GM21526 (cell line): ENCODE measurements around the gene UBN1.

Experiments
- ATAC-seq: cut with Tn5 transposase; IDR thresholded peaks from one replicate; pipeline ENCODE4 v1.9.1; 2021; ENCODE audit warnings: moderate library complexity; ENCODE audit not compliant: unreplicated experiment, low FRiP score

The UBN1 gene

DNA sequence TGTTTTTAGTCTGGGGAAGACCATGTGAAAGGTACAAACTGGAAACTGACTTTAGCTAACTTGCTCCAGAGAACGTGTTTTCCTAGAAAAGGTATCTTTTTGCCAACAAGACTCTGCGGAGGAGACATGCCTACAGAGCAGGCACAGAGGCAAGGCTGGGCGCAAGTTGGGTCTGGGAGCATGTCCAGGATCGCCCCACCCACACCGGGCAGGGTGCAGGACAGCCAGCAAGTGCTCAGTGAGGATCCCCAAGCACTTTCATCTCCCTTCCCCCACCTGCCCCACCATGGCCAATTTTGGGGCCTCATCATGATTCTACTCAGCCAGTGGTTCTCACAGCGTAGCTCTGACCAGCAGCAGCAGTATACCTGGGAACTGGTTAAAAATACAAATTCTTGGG lies 26.6 kb upstream of the UBN1 start:
- ATAC-seq: no peak

DNA sequence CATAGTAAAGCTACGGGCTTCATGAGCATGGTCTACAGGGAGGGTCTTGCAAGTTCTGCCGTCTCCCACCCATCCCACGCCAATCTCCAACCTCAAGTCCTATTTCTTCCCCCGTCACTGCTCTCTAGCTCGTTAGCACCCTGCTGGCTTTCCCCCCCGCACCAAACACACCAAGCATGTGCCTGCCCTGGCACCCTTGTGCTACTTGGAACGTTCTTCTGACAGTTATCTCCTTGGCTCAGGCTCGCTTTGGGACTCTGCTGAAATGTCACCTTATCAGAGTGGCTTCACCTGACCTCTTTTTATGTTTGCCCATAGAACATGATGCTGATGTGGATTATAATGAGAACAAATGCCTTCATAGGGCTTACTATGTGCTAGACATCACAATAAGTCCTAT lies 22.1 kb upstream of the UBN1 start:
- no peak for ATAC-seq

DNA sequence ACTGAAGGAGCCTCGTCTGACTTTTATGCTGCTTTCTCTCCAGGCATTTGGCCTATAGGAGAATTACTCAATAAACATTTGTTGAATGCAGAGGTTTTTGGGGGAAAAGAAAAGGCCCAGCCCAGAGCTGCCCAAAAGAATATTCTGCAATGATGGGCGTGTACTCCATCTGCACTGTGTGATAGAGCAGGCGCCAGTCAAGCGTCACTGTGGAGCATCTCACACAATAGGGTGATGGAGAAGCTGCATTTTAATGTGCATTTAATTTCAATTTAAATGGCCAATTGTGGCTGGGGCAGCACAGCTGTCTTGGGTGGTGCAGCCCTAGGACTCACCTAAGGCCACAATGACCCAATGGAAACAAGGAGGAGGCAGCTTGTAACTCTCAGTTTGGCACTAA lies 20.8 kb upstream of the UBN1 start:
- ATAC-seq: no peak

DNA sequence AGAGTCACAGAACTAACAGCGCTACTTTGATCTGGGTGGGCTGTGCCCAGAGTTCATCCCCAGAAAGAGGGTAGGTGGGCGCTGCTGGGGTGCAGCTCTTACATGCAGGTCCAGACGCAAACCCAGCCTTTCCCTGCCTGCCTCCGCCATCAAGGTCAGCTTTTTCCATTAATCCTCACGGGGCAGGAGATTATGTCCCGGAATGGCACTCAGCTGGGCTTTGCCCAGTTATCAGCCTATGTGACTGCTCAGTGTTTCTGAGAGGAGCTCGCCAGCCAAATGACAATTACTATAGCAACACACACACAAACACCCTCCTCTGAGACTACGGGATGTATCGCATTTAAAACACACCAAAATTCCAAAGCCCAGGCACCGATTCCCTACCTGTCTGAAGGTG lies 20.3 kb upstream of the UBN1 start:
- no peak for ATAC-seq

DNA sequence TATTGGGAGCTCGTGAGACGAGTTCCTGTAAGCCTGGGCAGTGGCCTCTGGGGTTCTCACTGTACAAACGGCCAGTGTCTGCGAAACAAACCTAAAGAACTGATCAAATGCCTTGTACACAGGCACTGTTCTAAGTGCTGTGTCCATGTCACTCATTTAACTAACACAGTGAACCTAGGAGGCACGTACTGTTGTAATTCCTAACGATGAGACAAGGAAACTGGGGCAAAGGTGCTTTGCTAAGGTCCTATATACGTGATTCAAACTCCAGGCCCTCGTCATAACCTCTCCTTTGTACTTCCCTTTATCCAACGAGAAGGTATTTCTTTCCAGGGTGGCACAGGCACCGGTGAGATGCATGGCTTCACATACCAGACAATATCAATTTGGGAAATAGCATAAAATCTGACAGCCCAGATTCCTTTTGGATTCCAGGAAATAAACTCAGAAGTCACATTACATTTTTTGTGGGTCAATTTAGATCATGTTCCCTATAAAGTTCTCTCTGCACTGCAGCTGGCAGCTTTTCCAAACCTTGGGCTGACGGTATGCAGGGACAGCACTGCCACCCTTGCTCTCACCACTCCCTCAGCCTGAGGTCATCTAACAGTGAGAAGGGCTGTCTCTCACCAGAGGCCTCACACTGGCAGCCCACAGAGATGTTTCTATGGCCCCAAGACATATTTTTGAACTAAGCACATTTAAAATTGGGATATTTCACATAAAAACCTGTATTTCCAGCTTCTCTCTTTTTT lies 18.5 kb upstream of the UBN1 start:
- no peak for ATAC-seq

DNA sequence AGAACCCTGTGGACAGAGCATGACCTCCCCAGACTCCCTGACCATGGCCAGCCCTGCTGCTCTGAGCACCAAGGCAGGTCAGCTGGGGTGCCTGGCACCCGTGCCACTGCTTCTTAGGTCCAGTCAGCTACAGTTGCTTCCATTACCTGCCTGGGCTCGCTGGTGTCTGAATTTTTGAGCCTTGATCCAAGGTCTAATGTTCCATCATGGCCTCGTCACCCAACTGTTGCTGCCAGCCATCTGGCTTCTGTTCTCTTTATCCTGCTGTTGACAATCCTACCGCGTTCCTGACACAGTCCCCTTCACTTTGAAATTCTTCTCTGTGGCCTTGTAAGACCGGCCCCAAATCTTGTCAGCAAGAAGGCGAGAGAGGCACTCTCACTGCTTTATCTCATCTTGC lies 16.9 kb upstream of the UBN1 start:
- ATAC-seq: no peak

DNA sequence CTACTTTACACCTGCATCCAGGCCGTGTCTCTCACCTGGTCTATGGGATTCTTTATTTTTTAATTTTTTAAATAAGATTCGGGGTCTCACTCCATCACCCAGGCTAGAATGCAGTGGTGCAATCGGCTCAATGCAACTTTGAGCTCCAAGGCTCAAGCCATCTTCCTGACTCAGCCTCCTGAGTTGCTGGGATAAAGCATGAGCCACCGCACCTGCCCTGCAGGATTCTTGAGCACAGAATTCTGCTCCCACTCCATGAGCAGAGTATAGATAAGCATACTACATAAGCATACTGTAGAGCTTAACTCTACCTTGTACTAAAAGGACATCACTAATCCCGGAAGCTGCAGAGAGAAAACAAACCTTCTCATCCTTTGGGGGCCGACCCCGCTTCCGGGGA lies 15.7 kb upstream of the UBN1 start:
- no peak for ATAC-seq

DNA sequence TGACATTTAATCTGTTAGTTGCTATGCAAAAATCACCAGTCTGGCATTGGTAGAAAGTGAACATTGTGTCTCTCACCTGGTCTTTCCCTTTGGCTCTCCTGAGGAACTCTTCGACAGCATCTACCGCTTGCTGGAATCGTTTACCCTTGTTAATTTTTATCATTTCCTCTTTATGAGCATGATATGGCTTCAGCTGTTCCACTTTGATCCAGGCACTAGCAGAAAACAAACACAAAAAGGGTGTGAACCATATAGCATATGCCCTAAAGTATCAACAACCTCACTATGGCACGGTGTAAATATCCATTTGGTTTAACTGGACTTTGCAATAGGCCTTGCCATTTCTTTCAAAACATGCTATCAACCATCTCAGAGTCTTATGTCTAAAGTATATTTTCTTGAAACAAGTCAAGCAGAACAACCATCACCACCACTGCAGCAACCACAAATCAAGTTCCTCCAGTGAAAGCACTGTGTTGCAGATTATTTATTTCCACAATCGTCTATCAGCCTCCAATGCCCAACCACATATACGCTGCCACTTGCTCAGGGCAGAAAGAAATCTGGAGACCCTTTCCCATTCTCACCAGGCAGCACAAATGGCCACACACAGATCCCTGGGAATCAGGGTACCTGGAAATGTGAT lies 14.5 kb upstream of the UBN1 start:
- ATAC-seq: no peak

DNA sequence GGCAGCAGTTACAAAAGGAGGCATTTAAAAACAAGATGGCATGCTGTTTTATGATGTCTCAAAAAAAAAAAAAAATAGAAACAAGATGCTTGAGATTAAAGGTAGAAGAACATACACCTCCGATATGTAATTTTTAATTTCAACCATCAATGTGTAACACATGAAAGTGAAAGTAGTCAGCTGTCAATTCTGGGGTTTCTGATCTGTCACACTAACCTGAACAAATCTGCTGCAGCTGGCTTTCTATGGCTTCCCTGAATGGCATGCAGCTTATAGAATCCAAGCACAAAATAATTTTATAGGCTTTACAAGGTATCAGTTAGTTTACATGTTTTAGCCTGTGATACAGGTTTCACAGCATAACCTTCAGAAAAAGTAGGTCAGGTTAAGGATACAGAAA lies 13.7 kb upstream of the UBN1 start:
- no peak for ATAC-seq

DNA sequence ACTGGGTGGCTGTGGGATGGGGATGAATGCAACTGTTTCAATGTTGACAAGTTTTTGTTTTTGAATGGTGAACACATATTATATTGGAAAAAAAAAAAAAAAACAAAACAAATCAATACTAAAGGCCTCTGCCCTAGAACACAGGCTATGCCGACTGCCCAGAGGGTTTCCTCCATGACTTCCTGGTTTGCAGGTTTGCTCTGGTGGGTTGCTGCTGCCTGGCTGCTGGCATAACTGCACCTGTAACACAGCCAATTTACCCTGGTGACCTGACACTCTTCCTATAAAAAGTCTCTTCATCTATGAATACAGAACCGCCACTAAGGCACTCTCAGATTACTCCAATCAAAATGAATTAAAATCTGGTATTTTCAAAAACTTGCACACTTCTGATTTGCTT lies 10.6 kb upstream of the UBN1 start:
- ATAC-seq: no peak

DNA sequence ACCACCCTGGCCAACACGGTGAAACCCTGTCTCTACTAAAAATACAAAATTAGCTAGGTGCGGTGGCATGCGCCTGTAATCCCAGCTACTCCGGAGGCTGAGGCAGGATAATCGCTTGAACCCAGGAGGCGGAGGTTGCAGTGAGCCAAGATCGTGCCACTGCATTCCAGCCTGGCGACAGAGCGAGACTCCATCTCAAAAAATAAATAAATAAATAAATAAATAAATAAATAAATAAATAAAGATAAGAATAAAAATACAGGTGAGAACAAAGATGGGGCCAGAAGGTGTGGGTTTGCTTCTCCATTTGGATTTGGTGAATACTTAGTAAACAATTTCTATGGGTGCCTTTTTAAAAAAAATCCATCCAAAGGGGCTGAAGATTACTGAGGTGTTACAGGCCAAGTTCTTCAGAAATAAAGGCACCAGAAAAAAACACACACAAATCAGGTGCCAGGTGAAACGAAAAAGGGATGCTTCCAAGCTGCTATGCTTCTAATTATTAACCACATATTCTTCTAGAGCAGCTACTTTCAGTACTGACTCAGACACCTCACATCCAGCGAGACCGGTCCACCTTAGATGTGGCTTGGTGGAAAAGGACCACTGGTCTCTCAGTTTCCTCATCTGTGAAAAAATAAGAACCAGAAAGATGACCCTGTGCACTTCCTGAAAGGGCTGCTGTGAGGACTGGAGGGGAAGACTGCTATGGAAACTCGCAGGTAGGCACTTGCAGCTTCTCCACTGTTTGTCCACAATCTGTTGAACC lies 9.4 kb upstream of the UBN1 start:
- ATAC-seq: no peak

DNA sequence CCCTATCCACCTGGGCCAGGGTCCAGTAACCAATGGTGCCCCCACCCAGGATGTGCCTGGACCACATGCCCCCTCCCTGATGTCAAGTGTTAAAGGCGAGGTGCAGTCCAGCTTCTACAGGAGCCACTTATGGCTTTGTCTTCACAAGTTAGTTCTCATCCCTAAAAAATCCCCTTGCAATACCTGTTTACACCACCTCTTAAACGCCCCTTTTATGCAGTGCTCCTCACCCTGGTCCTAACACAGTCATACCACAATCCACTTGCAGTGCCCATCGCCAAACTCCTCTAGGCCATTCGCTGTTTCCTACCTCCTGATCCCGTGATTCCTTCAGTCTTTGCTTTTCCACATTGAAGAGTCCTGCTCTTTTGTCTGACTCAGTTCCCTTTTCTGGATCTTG lies 7.3 kb upstream of the UBN1 start:
- ATAC-seq: no peak

DNA sequence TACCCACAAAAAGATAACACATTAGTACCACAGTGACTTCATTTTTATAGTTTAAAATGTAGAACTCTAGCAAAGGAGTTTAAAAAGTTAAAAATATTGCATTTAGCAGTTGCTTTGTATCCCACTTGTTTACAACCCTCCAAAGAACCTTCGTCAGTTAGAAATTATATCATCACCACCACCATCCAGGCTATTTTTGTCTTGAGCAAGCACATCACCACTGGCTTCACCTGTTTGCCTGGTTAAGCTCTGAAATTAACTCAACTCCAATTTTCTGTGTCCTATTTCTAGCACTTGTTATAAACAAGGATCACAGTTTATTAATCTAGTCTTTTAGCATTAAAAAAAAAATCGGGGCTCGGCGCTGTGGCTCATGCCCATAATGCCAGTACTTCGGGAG lies 6.3 kb upstream of the UBN1 start:
- ATAC-seq: no peak

DNA sequence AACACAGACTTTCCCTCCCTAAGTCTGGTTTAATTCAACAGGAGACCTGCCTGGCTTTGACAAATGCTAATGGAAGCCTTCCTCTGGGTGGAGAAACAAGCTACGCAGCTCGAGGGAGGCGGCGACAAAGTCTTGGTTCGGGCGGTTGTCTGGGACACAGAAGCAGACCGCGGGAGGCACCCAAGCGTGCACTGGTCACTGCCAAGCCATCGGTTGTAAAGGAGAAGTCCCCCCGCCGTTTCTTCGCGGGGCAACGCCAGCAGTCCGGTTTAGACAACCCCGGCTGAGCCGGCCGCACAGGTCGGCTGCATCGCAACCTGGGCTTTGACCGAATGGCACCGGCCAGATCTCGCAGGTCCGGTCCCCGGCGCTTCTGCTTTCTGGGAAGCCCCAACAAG lies 779 bp upstream of the UBN1 start:
- peak; percentile 3 for ATAC-seq

DNA sequence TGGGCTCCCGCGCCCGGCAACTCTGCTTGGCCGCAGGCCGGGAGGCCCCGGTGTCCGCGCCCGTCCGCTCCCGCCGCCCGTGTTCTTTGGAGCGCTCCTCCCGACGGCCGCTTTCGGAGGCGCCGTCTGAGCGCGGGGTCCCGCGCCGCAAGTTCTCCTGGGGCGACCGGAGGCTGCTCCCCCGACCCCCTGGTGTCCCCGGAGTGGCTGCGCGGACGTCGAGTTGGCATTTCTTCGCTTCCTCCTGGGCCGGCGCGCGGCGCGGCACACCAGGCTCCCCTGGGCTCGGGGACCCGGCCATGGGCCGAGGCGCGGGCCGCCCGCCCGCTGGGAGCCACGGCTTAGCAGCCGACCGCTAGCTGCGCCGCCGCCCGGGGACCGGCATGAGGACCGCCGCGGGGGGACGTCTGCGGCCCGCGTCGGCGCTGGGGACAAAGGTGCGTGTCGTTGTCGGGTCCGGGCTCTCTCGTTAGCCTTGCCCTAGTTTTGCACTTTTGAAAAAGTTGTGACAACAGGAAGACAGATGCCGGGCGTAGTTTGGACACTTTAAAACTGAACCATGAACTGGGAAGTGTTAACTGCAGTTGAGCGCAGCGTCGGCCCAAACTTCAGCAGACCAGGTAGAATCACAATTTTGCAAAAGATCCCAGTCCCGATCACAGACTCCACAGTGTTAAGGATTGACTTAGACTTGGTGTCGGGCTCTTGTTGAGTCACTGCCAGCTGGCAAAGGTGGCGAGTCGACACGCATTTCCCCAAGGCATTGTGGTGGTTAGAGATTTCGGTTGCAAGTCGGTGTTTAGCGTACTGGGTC lies 700 bp downstream of the UBN1 start:
- ATAC-seq: peak; percentile 29

DNA sequence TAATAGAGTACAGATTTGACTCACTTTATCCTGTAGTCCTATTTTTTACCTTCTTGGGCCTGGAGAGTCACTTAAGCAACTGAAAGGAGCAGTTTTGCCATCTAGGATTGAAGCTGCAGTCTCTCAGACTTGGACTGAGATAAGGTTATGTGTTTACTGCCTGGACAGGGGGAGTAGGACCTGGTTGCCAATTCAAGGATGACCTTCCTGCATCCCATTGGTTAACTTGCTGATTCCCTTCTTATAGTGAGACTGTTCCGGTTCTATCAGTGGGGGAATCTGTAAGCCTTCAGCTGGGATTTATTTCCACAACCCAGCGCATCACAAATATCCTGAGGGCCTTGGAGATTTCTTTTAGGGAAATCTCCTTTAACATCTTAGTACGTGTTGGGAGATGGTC lies 2.9 kb downstream of the UBN1 start:
- no peak for ATAC-seq

DNA sequence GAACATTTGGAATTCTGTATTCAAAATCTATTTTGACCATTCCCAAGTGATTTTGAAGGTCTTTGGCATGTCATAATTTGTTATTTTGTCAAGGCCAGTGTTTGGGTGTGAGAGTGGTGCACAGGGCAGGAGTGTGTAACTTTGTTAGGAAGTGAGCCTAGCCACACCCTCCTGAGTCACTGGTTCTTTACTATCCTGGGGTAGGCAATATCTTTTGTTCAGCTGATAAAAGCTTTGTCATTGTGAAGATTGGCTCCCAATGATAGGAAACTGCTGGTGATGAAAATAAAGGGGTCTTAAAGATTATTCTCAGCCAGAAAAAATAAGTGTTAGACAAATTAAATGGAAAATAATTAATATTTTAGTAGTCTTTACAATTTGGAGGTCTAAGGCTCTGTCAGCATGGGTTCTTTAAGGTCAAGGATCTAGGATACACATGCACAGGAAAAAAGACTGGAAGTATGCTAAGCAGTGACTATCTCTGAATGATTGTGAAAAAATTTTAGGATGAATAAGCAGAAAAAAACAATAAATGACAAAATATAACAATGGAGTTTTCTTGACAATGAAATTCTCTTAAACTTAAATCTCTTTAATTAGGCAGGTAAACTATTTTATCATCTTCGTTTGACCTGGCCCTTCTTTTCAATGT lies 5.1 kb downstream of the UBN1 start:
- no peak for ATAC-seq

DNA sequence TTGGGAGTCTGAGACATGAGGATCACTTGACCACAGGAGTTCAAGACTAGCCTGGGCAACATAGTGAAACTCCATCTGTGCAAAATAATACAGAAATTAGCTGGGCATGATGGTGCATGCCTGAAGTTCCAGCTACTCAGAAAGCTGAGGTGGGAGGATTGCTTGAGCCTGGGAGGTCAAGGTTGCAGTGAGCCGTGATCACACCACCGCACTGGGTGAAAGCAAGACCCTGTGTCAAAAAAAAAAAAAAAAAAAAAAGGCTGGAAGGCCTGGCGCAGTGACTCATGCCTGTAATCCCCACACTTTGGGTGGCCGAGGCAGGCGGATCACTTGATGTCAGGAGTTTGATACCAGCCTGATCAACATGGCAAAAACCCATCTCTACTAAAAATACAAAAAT lies 8.1 kb downstream of the UBN1 start:
- ATAC-seq: no peak

DNA sequence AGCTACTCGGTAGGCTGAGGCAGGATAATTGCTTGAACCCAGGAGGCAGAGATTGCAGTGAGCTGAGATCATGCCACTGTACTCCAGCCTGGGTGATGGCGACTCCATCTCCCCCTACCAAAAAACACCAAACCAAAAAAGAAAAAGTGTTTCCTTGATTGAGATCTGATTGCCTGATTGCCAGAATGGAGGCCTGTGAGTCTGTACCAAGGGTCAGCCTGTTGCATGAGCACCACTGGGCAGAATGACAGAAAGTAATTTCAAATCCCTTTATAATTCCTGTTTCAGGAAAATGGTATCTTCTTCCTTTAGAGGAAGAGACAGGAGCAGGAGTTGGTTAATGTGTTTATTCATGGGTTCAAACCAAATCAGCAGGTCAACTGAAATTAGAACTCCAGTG lies 8.5 kb downstream of the UBN1 start:
- ATAC-seq: no peak

DNA sequence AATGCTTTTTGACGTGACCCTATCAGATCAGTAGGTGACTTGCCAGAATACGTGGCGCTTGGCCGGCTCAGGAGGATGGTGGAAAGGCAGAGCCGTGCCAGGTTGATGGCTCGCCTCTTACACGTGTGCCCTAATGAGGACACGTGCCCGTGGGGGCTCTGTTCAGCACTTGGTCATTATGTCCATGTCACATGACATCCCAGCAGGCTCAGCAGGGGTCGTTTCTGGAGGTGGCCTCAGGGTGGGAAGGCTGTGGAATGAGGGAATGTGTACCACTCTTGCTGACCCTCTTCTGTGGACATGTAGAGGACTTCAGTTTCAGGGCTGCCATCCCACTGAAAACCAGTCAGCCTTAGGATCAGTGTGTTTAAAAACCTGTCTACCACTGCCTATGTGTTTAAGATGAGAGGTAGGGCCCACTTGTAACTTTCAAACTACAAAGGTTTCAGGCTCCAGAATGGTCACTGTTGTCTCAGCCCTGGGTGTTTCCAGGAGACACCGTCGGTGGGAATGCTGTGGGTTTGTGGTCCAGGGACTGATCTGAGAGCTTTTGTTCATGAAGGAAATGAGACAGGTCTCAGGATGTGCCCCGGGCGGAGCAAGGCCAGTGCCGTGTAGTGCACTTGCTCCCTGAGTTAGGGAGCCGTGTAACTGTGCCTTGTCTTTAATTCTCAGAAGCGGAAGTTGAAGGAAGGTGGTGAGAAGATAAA lies 12.1 kb downstream of the UBN1 start:
- ATAC-seq: no peak
